ENCODE results near the gene GPR143.
A peak's percentile ranks its signal among the peaks of the same experiment; 100 is the strongest.

GPR143 gene

DNA sequence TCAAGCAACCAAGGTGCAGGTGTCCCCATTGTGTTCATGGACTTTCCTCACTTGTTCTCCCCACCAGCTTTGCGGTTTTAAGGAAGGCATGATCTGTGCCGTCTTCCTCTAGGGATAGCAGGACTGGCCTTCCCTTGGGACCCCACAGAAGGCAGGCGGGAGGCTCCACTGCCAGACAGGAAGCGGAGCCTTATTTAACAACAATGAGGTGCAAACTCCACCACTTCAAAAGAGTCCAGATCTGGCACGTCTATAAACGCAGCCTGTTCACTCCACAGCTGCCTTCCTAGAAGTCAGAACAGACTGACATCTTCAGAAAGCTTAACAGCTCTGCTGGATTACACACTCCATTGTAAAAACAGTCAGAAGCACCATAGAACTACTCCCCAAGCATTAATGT, 1.7 kb upstream of the GPR143 start:
- no peak for DNase-seq

DNA sequence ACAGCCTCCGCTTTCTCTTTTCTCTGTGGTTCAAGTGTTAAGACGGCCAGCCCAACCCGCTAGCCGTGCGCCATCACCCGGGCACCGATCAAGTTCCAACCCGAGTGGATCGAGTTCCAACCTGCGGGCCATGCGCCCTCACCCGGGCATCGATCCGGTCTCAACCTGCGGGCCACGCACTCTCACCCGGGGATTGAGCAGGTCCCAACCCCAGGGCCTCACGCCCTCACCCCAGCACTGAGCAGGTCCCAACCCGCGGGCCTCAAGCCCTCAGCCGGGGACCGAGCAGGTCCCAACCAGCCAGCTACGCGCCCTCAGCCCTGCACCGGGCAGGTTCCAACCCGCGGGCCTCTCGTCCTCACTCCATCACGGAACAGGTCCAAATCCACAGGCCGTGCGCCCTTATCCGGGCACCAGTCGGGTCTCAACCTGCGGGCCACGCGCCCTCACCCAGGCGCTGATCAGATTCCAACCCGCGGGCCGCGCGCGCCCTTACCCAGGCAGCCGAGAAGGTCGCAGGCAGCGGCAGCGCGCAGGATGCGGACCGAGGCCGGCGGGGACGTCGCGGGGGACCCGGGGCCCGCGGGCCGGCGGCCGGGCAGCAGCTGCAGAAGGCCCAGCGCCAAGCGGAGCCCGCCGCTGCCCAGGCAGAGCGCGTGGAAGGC, 443 bp downstream of the GPR143 start:
- no peak for DNase-seq

DNA sequence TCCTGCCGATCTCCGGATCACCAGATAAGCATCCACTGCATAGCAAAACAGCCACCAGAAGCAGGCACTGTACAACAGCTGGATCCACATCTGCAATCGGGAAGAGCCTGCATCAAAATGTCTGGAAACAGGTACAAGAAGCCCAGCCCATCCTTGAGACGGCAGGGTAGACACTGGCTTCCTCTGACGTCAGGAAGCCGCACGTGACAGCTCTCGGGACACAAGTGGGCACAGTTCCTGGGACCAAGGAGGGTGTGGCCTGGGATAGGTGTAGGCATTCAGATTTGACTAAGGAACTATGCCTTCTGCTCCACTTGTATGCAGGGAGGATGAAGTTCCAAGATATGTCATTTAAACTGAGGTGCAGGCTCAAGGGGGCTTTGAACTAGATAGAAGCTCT, 6.3 kb downstream of the GPR143 start:
- no peak for DNase-seq

DNA sequence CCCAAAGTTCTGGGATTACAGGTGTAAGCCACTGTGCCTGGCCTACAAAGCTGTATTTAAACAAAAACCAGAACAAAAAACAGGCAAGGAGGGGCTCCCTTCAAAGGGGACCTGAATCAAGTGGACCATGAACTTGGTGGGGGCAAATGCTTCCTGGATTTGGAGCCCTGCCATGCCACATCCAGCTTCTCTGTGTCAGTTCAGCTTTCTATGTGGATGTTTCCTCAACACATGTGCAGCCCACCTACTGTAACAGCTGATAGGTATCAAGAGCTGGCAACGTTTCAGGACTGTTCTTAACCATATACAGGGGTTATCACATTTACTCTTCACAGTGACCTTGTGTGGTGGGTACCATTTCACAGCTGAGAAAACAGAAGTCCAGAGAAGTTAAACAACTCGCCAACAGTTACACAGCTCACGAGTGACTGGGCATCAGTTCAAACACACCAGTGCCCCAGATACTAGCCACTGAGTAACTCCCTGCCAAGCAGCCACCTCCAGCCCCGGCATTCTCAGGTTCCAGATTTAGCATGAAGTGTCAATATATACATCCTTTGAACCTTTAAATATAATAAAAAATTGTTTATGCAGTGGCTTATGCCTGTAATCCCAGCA, 7.5 kb downstream of the GPR143 start:
- DNase-seq: no peak

DNA sequence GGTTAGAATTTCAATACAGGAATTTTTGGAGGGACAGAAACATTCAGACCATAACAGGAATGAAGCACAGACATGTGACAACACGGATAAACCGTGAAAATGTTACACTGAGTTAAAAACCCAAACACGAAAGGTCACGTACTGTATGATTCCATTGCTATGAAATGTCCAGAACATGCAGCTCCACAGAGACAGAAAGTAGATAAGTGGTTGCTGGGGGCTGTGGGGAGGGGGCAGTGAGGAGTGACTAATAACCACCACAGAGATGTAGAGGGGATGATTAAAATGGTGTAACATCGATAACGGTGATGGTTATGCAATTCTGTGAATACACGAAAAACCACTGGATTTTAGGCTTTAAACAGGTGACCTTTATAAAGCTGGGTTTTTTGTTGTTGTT, 8.3 kb downstream of the GPR143 start:
- no peak for DNase-seq

DNA sequence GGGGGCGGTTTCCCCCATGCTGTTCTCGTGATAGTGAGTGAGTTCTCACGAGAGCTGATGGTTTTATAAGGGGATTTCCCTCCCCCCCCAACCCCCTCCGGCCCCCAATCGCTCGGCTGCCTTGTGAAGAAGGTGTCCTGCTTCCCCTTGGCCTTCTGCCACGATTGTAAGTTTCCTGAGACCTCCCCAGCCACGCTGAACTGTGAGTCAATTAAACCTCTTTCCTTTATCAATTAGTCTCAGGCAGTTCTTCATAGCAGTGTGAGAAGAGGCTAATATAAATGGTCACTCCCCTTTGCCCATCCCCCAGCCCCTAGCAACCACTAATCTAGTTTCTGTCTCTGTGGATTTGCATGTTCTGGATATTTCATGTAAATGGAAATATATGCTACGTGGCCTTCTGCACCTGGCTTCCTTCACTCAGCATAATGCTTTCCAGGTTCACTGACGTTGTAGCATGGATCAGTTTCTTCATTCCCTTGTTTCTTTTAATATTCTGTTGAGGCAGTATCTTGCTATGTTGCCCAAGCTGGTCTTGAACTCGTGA, 16.4 kb downstream of the GPR143 start:
- DNase-seq: no peak

DNA sequence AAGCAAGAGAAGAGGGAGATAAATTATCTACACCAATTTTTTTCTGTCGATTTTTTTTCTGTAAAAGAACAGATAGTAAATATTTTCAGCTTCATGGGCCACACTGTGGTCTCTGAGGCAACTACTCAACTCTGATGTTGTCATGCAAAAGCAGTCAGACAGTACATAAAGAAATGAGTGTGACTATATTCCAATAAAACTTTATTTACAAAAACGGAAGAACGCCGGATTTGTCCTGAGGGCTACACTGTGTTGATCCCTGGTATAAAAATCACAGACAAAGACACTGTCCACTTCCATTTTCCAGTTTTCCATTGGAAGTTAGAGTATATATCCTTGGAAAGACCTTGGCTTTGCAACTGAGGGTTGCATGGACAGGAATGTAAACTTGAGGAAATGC, 18.0 kb downstream of the GPR143 start:
- DNase-seq: no peak

DNA sequence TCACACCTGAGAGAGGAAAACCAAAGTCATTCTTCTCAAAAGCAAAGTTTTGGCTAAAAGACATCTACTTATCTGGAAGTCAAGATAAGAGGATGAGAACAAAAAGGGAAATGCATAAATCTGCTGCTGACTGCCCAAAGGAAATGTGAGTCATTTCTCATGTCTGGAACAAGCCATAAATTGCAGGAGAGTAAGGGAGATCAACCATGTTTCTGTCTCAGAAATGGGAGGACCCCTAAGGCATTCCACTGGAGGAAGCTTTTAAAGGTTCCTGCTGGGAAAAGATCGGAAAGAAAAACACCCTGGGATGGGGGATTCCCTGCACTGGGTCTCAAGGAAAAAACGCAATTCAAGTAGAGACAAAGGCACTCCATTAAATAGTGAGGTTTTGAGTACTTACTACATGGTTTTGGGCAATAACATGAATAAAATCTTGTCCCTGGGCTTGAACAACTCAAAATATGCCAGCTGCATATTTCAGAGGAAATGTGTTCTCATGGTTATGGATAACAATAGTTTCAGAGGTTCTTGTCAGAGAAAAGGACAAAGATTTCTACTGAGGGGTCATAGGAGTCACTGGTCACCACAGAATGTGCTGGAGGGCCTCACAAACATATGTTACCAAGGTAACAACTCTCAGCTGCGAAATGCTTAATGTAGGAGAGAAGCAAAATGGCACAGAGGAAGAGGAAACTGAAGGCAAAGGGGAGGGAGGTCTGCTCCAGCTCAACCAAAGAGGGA, 19.3 kb downstream of the GPR143 start:
- DNase-seq: no peak

DNA sequence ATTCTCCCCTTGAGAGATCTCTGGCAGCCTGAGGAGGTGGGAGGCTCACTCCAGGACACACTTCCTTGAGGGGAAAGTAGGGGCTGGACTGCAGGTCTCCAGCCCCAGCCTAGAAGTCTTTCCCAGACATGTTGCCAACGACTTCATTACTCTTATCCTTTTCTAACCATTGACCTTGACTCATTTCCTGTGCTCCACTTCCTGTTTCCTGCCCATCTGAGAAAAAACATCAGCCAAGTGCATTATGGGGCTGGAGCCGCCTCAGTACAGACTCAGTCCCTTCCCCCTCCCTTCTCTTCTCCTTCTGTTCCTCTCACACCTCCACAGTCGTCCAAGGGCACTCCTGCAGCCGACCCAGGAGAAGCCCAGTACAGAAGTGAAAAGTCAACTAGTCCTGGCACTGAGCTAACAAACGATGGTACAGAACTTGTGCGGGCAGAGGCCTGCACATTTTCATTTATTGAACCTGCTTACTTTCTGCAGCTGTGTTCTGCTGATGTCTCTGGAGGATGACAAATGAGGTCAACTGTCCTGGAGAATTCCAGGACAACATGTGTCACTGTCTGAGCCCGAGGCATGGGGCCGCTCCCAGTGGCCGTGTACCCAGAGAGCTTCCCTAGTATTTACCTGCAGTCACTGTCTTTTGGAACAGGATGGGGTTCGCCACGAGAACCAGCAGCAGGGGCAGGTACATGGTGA, 20.1 kb downstream of the GPR143 start:
- DNase-seq: no peak

DNA sequence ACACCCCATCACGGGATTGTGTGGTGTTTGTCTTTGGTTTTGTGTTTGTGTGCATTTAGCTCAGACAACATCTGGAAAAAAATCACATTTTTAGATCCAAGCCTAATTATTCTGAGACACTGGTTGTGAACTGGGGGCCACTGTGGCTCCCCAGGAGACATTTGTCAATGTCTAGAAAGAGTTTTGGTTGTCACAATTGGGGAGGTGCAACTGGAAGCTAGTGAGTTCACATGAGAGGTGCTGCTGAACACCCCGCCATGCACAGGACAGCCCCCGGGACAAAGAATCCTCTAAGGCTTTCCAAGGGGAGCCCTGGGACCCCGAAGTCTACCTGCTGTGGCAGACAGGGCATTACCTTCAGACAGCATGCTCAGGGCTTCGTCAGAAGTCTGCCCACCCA, 26.5 kb downstream of the GPR143 start:
- no peak for DNase-seq

DNA sequence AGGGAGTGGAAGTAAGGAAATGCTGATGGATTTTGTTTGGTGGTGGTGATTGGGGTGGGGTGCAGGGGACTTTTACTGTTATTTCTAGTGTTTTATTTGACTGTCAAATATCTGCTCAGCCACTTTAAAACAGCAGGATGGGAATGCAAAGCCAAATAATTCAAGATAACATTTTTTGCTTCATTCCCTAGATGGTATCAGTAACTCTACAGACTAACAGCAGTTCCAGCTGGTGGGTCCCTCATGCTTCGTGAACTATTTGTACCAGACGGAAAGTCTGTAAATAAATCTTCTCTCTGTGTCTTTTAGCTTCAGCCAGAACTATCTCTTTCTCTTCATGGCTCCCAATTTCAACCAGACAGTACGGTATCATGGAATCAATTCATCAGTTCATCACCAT, 27.5 kb downstream of the GPR143 start:
- DNase-seq: no peak

DNA sequence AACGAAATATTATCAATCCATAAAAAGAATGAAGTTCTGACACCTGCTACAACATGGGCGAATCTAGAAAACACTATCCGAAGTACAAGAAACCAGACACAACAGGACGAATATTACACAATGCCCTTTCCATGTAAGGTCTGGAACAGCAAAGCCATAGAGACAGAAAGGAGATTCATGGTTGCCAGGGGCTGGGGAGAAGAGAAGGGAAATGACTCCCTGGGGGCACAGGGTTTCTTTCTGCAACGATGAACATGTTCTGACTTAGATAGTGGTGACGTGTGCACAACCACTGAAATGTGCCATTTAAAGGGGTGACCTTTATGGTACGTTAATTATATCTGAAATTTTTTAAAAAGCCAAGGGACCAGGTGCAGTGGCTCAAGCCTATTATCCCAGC, 28.3 kb downstream of the GPR143 start:
- no peak for DNase-seq

DNA sequence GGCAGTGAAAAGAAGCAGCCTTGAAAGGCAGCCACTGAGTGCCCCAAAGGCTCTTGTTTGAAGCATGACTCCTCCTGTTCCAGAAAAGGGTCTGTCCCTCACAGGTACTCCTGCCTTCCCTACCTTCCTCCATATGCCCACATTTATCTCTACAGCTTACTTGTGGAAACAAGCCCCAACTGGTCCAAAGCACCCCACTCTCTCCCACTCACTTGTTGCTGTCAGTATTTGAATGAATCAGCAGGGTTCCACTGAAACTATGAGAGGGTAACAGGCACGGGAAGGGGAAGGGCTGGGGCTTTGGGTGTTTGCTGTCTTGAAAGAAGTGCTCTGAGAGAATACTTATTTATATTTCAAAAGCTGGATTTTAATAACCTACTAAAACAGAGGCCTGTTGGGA, 34.9 kb downstream of the GPR143 start:
- no peak for DNase-seq

DNA sequence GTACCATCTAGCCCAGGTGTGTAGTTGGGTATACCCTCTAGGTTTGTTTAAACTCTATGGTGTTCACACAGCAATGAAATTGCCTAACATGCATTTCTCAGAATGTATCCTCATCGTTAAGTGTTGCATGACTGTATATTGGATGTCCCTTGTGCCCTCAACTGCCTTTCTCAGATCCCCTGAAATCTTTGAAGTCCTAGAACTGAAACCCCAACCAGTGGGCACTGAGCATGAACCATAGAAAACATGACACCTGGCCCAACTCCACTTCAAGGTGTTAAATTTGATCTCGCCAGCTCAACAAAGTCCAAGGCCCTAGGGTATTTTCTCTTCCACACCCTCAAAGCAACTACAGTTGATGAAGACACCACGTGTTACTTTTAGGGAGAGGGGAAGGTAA, 35.6 kb downstream of the GPR143 start:
- no peak for DNase-seq

DNA sequence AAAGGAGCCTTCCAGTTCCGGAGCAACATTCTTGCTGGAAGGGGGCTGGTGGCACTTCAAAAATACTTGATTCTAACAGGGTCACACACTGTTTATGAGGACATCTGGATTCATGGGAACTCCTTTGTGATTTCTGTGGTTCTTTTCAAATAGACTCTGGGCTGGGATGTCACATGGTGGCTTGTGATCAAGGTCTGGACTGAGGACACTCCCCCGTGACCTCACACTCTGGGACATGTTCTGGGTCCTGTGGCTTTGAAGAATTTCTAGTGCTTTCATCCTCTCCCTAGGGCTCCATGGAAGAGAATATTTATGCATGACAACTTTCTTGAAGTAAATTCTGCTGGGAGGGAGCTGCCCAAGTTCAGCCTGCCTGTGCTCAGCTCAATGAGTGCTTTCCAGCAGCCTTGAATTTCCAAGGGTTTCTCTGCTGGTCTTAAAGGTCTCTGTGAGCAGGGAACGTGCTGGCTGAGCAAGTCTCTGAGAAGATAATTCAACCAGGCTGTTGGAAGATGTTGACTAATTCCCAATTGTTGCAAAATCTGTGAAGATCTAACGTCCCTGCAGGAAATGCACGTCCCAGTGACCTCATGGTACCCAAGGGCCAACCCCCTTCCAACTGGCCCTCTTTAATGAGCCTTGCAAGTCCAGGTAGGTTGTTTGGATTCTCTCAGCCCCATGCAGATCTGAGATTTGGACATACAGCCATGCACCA, 36.3 kb downstream of the GPR143 start:
- no peak for DNase-seq

DNA sequence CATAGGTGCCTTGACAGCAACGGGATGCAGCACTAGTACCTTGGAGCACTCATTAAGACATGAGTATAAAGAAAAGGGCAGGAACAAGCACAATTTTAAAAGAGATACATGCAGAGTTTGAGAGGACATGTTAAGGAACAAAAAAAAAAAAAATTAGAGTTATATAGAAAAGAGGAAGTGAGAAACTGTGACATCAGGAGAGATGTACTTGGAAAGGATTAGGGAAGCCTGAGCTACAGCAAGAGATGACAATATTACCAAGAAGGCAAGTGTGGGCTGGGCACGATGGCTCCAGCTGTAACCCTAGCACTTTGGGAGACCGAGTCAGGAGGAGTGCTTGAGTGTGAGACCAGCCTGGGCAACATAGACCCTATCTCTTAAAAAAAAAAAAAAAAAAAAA, 37.4 kb downstream of the GPR143 start:
- DNase-seq: no peak

DNA sequence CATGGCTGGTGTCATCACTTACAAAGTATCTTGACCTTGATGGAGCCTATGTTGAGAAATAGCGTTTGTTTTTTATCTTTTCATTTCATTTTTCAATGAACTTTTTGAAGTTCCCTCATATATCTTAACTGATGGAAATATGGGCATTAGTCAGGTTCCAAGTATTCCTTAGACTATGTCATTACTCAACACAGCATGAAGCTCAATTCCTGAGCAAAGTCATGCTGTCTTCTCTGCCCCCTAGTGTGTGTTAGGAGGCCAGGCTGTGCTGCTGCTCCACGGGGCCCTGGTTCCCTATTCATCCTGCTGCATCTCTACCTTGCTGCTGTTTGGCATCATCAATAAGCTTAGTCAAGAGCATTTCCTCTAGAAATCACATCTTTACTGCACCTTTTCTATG, 40.9 kb downstream of the GPR143 start:
- no peak for DNase-seq

DNA sequence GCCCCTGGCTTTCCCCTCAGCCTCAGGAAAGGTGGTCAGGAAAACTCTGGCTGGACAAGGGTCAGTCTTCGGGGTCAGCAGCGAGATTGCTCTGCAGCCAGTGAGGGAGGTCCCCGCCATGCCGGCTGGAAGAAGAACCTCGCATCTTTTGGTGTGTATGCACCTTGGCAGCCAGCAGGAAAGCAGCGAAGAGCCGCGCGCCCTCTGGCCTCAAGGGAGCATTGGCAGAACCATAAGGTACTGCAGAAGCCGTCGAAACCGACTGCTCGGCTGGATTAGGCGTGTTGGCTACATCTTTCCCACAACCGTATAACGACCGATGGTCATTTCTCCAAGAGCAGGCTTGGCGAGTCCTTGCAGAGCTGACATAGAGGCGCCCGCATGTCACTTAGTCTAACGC, 48.3 kb downstream of the GPR143 start:
- no peak for DNase-seq

DNA sequence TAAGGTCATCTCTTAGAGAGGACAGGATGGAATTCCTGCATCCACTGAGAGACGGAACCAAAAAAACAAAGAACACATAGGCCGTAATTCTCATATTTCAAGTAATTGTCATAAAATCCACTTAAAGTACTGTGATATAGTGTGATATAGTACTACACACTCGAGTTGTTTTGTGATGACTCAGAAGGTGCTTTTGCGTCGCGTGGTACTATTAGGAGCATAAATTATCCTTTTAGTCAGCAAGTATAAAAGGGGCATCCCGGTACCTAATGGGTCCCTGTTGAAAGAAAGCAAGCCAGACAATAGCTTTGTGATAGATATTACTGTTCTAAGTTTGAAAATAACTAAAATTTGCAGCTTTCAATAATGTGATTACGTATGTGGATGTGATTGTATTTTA, 55.3 kb downstream of the GPR143 start:
- DNase-seq: no peak

DNA sequence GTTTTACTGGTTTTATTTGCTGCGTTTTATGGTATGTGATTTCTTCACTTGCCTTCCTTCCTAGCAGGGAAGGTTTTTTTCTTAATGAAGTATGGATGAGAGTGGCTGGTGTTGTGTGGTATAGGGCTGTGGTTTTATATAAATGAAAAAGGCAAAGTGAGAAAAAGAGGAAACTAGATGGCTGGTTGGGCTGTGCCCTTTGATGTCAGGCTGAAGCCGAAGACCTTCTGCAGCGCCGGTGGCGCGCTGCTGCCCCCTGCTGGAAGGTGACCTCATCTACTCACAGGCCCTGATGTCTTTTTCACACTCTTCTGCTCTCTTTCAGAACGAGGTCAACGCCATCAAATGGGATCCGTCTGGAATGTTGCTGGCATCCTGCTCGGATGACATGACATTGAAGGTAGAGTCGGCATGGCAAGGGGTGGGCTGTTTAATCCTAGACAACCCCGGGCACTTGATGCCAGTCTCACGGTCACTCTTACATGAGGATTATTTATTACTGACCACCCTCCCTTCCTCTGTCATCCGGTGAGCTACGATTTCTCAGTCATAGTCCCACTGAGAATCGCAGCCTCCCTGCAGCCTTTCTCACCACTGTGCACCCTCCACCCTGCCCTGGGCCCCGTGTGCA, 56.6 kb downstream of the GPR143 start:
- peak; percentile 73 to 83 for DNase-seq

DNA sequence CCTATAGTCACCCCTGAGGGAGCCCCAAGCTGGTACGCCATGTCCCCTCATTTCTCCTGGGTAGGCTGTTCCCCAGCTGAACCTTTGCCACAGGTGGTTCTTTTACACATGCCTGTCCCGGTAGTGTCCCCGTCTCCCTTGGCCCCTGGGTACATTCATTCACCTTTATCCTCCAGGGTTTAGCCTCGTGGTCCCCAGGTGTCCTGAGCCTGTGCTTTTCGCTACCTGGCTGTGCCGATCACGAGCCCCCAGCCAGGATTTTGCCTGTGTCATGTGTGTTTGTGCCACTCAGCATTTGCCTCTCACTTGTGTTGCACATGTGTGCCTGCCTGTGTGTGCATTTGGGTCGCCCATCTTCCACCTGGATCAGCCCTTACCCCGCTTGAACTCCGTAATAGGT, 57.6 kb downstream of the GPR143 start:
- no peak for DNase-seq

DNA sequence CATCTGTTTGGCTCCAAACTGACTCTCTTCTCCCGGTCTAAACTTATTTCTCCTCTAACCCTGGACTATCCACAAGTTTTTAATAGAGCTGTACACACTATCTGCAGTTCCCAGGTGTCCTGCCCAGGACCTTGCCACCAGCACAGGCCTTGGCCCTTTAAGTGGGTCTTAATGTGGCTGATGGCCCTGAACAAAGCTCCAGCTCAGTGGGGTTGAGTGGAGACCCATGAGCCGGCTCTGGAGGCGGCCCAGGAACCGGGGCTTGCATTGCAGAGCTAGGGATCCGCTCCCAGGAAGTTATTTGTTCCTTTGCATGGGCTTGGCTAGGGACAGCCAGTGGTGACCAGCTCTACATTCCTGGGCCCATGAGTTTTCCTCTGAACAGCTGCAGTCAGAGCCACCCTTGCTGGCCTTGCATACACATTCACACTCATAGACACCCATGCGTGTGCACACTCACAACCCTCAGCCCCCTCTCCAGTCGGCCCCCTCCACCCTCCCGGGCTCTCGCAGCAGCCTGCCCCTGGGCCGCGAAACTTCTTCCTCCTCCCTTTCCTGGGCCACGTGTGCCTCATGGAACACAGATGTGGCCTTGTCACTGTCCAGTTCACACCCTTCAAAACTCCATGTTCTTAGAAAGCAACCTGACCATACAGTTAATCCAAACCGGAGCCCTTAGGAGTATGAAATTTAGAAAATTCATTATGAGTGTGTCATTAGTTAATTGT, 58.2 kb downstream of the GPR143 start:
- no peak for DNase-seq

Measured in CD4-positive, alpha-beta T cell treated with Interleukin-4 for 1 hour (primary cell).